ENCODE measurements around the gene RAB11A. TPM values are rescaled to one million over a fixed set of nuclear protein-coding genes. Genes with fewer than 3 reads are reported as not detected.

Gene RAB11A
- total RNA-seq, 2 experiments from 2014 or later: 98.5 to 102 TPM

DNA sequence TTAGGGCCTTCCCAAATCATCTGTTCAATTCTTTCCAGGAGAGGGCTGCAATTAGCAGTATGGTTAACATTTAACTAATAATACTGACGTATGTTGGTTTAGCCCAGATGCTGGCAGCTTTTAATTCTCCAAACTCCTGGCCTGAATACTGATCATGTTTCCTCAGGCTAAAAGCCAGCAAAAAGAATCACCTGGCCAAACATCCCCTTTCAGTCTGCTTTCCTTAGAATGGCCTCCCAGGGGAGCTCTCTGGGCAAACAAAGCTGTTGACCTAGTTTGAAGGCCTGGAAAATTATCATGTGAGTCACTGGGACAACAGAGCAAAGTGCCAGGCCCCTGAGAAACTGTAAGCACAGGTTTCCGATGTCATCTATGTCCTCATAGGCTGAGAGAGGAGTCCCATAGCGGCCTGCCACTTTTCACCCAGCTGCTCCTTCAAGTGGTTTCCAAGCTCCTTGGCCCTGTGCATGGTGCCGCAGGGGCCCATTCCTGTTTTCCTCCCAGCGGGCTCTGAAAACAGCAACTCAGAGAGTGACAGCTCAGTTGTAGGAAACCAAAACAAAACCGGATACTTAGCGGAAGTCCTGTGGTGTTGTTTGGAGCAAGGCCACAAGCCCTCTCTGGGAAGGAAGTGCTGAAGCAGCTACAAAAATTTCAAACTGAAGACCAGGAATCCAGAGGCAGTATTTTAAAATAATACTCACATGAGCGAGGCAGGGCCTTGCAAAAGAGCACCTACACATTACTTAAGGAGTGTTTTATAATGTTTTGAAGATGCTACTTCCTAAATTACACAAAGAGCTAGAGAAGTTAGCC lies 36.5 kb upstream of the RAB11A start:
- Mint-ChIP-seq H3K9me3 (no peaks in the 10 kb centered on the region), H3K27ac (peak overlapping the region; percentile 95), H3K27me3 (no peaks in the 10 kb centered on the region), H3K36me3 (ENCODE audit: low read depth) (no peaks in the 10 kb centered on the region), H3K4me3 (peak overlapping the region; percentile 82), H3K4me1 (ENCODE audit: low read depth) (peaks cover 59% of the 10 kb centered on the region)
- Histone ChIP-seq H3K27ac (ENCODE audit: low read depth in 1 of 2, low read length in 2 of 2) (peak overlapping the region; percentile 71 to 80), H3K9me3 (ENCODE audit: control insufficient read depth in 1 of 2, insufficient read depth in 1 of 2, low read length in 2 of 2) (no peaks in the 10 kb centered on the region), H3K4me3 (ENCODE audit: low read length) (peak overlapping the region; percentile 2), H3K4me1 (ENCODE audit: insufficient read depth, low read length) (peaks cover 64% of the 10 kb centered on the region), H3K27me3 (ENCODE audit: control insufficient read depth in 1 of 2, insufficient read depth in 2 of 2, low read length in 2 of 2) (no peaks in the 10 kb centered on the region), H3K36me3 (ENCODE audit: insufficient read depth, low read length) (no peaks in the 10 kb centered on the region)
- ChIA-PET POLR2A (interaction anchor here (0.8 to 4.7 kb wide), 15 partner anchors 9 to 528 kb away, joined by 3 to 60 read pairs (median 6); partner anchors contain the start of genes DENND4A, INTS14, RAB11A and RNU5B-1), CTCF (interaction anchor here (0.6 to 2.5 kb wide), 7 partner anchors 9 to 348 kb away, joined by 3 to 14 read pairs (median 6); no protein-coding TSS in a partner anchor)
- DNase-seq (peak in 13 of 14 experiments; percentile 18 to 87 (median 45)), ATAC-seq (ENCODE audit: poor library complexity) (peak; percentile 52)
- TF ChIP-seq CTCF (IDR thresholded peaks at IDR 0.05): no peak
- intact Hi-C loops (cut with DNase I, micrococcal nuclease): loop anchor here (1.0 to 5.0 kb wide), 4 partner anchors 14 to 85 kb away; partner anchors contain the start of gene RAB11A (in 1 of the 2)

DNA sequence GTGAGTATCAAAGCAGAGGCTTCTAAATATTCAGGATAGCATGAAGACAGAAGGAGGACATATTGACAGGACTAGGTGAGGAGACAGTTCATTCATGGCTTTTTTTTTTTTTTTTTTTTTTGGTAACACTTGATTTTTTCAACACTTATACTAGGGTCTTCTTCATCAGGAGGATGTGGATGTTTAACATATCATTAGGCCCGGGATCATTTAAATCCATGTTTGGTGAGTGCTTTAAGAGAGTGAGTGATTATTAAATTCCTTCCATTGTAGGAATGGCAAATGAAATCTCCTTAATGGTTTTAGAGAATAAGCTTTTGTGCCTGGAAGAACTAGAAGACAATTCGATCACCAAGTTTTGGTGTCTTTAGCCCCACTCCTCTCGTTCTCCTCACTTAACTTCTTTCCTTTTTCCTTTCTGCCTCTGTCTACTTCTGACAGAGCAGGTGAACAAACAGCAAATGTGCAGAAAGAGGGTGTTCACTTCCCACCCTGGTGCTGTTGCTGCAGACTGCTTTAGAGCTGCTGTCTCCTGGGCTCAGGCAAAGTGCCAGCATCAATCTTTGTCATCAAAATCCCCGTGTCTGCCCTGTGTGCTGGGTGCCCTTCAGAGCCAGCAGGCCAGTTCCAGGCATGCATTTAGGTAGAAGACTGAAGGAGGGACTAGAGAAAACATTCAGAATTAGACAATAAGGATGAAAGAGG lies 35.6 kb upstream of the RAB11A start:
- Histone ChIP-seq H3K27me3 (ENCODE audit: control insufficient read depth in 1 of 2, insufficient read depth in 2 of 2, low read length in 2 of 2) (no peaks in the 10 kb centered on the region), H3K27ac (ENCODE audit: low read depth in 1 of 2, low read length in 2 of 2) (peak overlapping the region; percentile 71 to 80), H3K9me3 (ENCODE audit: control insufficient read depth in 1 of 2, insufficient read depth in 1 of 2, low read length in 2 of 2) (no peaks in the 10 kb centered on the region), H3K4me3 (ENCODE audit: low read length) (peak overlapping the region; percentile 2), H3K36me3 (ENCODE audit: insufficient read depth, low read length) (no peaks in the 10 kb centered on the region), H3K4me1 (ENCODE audit: insufficient read depth, low read length) (peaks cover 57% of the 10 kb centered on the region)
- POLR2A ChIA-PET: interaction anchor here (0.7 to 4.7 kb wide), 15 partner anchors 9 to 529 kb away, joined by 3 to 60 read pairs (median 5); partner anchors contain the start of genes DENND4A, RAB11A and RNU5B-1
- peak in 8 of 14 experiments; percentile 18 to 68 (median 38) for DNase-seq
- no peaks in the 10 kb centered on the region for H3K36me3 Mint-ChIP-seq (ENCODE audit: low read depth)
- no peaks in the 10 kb centered on the region for H3K9me3 Mint-ChIP-seq
- peaks cover 50% of the 10 kb centered on the region for H3K4me1 Mint-ChIP-seq (ENCODE audit: low read depth)
- no peaks in the 10 kb centered on the region for H3K27me3 Mint-ChIP-seq
- intact Hi-C loops (cut with DNase I, micrococcal nuclease): loop anchor here (1.0 to 5.0 kb wide), 4 partner anchors 15 to 86 kb away; partner anchors contain the start of gene RAB11A (in 1 of the 2)
- ATAC-seq (ENCODE audit: poor library complexity): no peak
- CTCF ChIA-PET: interaction anchor here (1.2 to 2.5 kb wide), 5 partner anchors 9 to 43 kb away, joined by 4 to 14 read pairs (median 9); no protein-coding TSS in a partner anchor
- peak overlapping the region; percentile 95 for H3K27ac Mint-ChIP-seq
- H3K4me3 Mint-ChIP-seq: peak overlapping the region; percentile 82
- no peak for TF ChIP-seq CTCF (IDR thresholded peaks at IDR 0.05)

- ATAC-seq (ENCODE audit: poor library complexity) (no peak), DNase-seq (no peak)
- H3K4me1 ChIP-seq (ENCODE audit: insufficient read depth, low read length): peaks cover 46% of the 10 kb centered on the region
- no peaks in the 10 kb centered on the region for H3K27me3 ChIP-seq (ENCODE audit: control insufficient read depth in 1 of 2, insufficient read depth in 2 of 2, low read length in 2 of 2)
- Mint-ChIP-seq H3K4me3 (no peak overlapping the region), H3K4me1 (ENCODE audit: low read depth) (peaks cover 41% of the 10 kb centered on the region), H3K27me3 (no peaks in the 10 kb centered on the region), H3K36me3 (ENCODE audit: low read depth) (no peaks in the 10 kb centered on the region), H3K9me3 (no peaks in the 10 kb centered on the region), H3K27ac (no peak overlapping the region)
- POLR2A ChIA-PET: interaction anchor here (0.8 to 4.7 kb wide), 3 partner anchors 43 to 223 kb away, joined by 3 to 60 read pairs (median 3); partner anchors contain the start of gene DENND4A
- H3K27ac ChIP-seq (ENCODE audit: low read depth in 1 of 2, low read length in 2 of 2): no peak overlapping the region
- CTCF ChIA-PET: interaction anchor here (1.2 to 1.9 kb wide), 3 partner anchors 10 to 42 kb away, joined by 4 to 12 read pairs (median 6); no protein-coding TSS in a partner anchor
- H3K9me3 ChIP-seq (ENCODE audit: control insufficient read depth in 1 of 2, insufficient read depth in 1 of 2, low read length in 2 of 2): no peaks in the 10 kb centered on the region
- H3K4me3 ChIP-seq (ENCODE audit: low read length): no peak overlapping the region
- no peaks in the 10 kb centered on the region for H3K36me3 ChIP-seq (ENCODE audit: insufficient read depth, low read length)
- intact Hi-C loops (cut with DNase I, micrococcal nuclease): loop anchor here in 1 of 2 experiments (5.0 kb wide), 2 partner anchors 87 to 197 kb away; no protein-coding TSS in a partner anchor
- TF ChIP-seq CTCF (IDR thresholded peaks at IDR 0.05): no peak
These were observed 34.5 kb upstream of the RAB11A start for GRCh38 chr15:65834603-65835282.

Measured in CD4-positive, alpha-beta T cell (primary cell).